NT2/D1 (cell line): ENCODE measurements around the gene MAD1L1.

ENCODE experiments used
- SUZ12 ChIP-seq: IDR thresholded peaks from 2 replicates; pipeline ENCODE4 v1.6.1; 2011; ENCODE audit not compliant: insufficient read length, insufficient read depth; ENCODE audit errors: extremely low read depth
- YY1 ChIP-seq: IDR thresholded peaks from 2 replicates; pipeline ENCODE4 v1.6.1; 2011; ENCODE audit not compliant: insufficient read length, insufficient read depth
- ZNF274 ChIP-seq: IDR thresholded peaks from 2 replicates; pipeline ENCODE4 v1.6.1; 2011; ENCODE audit warnings: mild to moderate bottlenecking, low read depth, low read length

GRCh38 chr7:1998146-1998545 lies 234.6 kb downstream of the MAD1L1 start:
- TF ChIP-seq ZNF274 (no peak), SUZ12 (no peak), YY1 (no peak)
